Hematopoietic multipotent progenitor cell treated with erythropoietin and hydrocortisone succinate and interleukin-3 and kit ligand, for 4 days (in vitro differentiated cells): Measurements from ENCODE around the gene FCHSD2.
"Not testable (repeated sequence)": the region's sequence is repeated elsewhere in the genome, so short reads cannot be mapped to it uniquely, and the experiment has no call there.

Experiments
- DNase-seq: peaks from one replicate; pipeline ENCODE4 v3.0.0-alpha.2; 2015

The FCHSD2 gene

GRCh38 chr11:73116636-73117035, 25.5 kb downstream of the FCHSD2 start:
- DNase-seq: peak; percentile 31

- DNase-seq: no peak
Observed at GRCh38 chr11:73114835-73115220, 27.3 kb downstream of the FCHSD2 start.

GRCh38 chr11:73114110-73114834, 27.8 kb downstream of the FCHSD2 start:
- peak; percentile 21 for DNase-seq

GRCh38 chr11:73113426-73113825, 28.7 kb downstream of the FCHSD2 start:
- no peak for DNase-seq

- no peak for DNase-seq
Observed at GRCh38 chr11:73107597-73107996, 34.5 kb downstream of the FCHSD2 start.

GRCh38 chr11:73106347-73106746, 35.8 kb downstream of the FCHSD2 start:
- no peak for DNase-seq

- no peak for DNase-seq
Observed at GRCh38 chr11:73100578-73100977, 41.5 kb downstream of the FCHSD2 start.

GRCh38 chr11:73099512-73100266, 42.4 kb downstream of the FCHSD2 start:
- DNase-seq: no peak

GRCh38 chr11:73095613-73096012, 46.5 kb downstream of the FCHSD2 start:
- peak; percentile 57 for DNase-seq

- no peak for DNase-seq
Observed at GRCh38 chr11:73091521-73092305, 50.4 kb downstream of the FCHSD2 start.

- no peak for DNase-seq
Observed at GRCh38 chr11:73087730-73088129, 54.4 kb downstream of the FCHSD2 start.

GRCh38 chr11:73085189-73085875, 56.8 kb downstream of the FCHSD2 start:
- peak; percentile 32 for DNase-seq

- DNase-seq: no peak
Observed at GRCh38 chr11:73078631-73079030, 63.5 kb downstream of the FCHSD2 start.

- DNase-seq: no peak
Observed at GRCh38 chr11:73077454-73077853, 64.7 kb downstream of the FCHSD2 start.

GRCh38 chr11:73074319-73074718, 67.8 kb downstream of the FCHSD2 start:
- DNase-seq: no peak

GRCh38 chr11:73072935-73073481, 69.1 kb downstream of the FCHSD2 start:
- DNase-seq: peak; percentile 65

GRCh38 chr11:73070653-73071052, 71.5 kb downstream of the FCHSD2 start:
- DNase-seq: no peak

- not testable (repeated sequence) for DNase-seq
Observed at GRCh38 chr11:73061857-73062424, 80.2 kb downstream of the FCHSD2 start.

- peak; percentile 17 for DNase-seq
Observed at GRCh38 chr11:73061434-73061833, 80.7 kb downstream of the FCHSD2 start.

- no peak for DNase-seq
Observed at GRCh38 chr11:73059915-73060314, 82.2 kb downstream of the FCHSD2 start.

- no peak for DNase-seq
Observed at GRCh38 chr11:73058989-73059674, 83.0 kb downstream of the FCHSD2 start.
